H1 (cell line): Measurements from ENCODE around the gene SYTL2.

Source experiments
- CHD2 ChIP-seq: IDR thresholded peaks from 2 replicates; pipeline ENCODE4 v1.6.1; 2012; ENCODE audit warnings: low read length, improper control_type of control experiment
- CTCF ChIP-seq, 3 experiments: IDR thresholded peaks; 1 replicate in 2 of 3; 2 replicates in 1 of 3; pipeline versions ENCODE4 v1.5.1 to v1.6.1; 2011; ENCODE audit warnings: low read length in 3 of 3, mild to moderate bottlenecking in 3 of 3, inconsistent platforms in 2 of 3, low read depth in 1 of 3, moderate library complexity in 1 of 3; ENCODE audit not compliant: insufficient read depth in 1 of 3; ENCODE audit errors: control extremely low read depth in 1 of 3
- POLR2A ChIP-seq, 2 experiments: IDR thresholded peaks; 1 replicate in 1 of 2; 2 replicates in 1 of 2; pipeline ENCODE4 v1.6.1; 2011; ENCODE audit warnings: low read depth in 2 of 2, low read length in 2 of 2, mild to moderate bottlenecking in 2 of 2; ENCODE audit errors: control extremely low read depth in 1 of 2
- SRF ChIP-seq: IDR thresholded peaks from 2 replicates; pipeline ENCODE4 v1.6.1; 2011; ENCODE audit warnings: mild to moderate bottlenecking, low read depth, low read length, moderate library complexity

DNA sequence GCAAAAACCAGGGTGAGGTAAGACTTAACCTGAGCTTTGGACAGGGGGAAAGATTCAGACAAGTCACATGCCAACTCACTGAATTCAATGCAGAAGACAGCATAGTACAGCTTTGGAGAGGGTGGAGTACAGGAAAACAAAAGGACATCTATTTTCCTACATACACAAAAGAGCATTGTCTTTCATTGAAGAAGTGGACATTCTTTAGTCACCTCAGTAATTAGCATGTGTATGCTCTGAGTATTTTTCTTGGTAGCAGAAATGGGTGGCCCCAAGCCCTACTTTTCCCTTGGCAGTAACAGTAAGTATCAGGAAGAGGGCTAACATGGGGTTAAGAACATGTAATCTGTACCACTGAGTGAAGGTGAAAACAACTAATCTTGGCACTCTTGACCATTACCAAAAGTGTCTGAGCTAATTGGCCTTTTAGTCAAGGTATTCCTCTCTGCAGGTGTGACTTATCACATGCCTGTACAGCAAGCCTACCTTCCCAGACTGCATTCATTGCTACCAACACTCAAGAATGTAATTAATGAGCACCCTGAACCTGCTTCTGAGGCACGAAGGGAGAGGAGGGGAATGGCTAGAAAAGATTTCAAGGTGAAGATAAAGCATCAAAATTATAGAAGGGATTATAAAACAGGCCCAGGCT, 33.9 kb downstream of the SYTL2 start:
- TF ChIP-seq CTCF (IDR thresholded peaks at IDR 0.05; ENCODE audit: control extremely low read depth in 1 of 3, insufficient read depth in 1 of 3, low read depth in 1 of 3, low read length in 3 of 3) (no peak), POLR2A (IDR thresholded peaks at IDR 0.05; ENCODE audit: control extremely low read depth in 1 of 2, low read depth in 2 of 2, low read length in 2 of 2) (no peak), SRF (no peak), CHD2 (no peak)
